HCT116 (cell line): ENCODE data around the gene SF3B1.

Experiments used
- CTCF ChIP-seq, 3 experiments: fragments of 200-600 bp in 1 of 3; sonication (generic) in 1 of 3; IDR thresholded peaks in 2 of 3; conservative IDR thresholded peaks in 1 of 3; 2 replicates each; pipeline ENCODE4 v1.5.1; 2012 to 2017; ENCODE audit warnings: low read depth in 2 of 3, low read length in 2 of 3, antibody characterized with exemption in 1 of 3, borderline replicate concordance in 1 of 3, control low read depth in 1 of 3, mild to moderate bottlenecking in 1 of 3, mixed read lengths in 1 of 3, mixed run types in 1 of 3, moderate library complexity in 1 of 3; ENCODE audit not compliant: insufficient read depth in 1 of 3
- SIN3A ChIP-seq: IDR thresholded peaks from 2 replicates; pipeline ENCODE4 v1.6.1; 2012; ENCODE audit warnings: low read depth
- TF ChIP-seq, protein P1 (sequence below): IDR thresholded peaks from 2 replicates; pipeline ENCODE4 v1.6.1; 2012

DNA sequence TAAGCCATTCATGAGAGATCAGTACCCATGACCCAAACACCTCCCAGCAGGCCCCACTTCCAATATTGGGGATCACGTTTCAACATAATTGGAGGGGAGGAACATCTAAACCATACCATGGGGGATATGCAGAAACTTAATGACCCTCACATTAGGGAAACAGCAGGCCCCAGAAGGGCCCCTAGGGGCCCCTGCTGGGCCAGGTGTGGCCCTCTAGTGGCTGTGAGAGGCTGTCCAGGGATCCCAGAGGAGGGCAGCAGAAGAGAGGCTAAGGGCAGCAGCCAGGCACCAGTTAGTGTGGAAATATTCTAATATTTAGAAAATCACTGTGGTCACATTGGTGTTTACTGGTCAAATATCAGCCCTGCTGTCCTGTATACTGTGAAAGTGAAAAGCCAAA lies 75.0 kb downstream of the SF3B1 start:
- TF ChIP-seq, protein P1, sequence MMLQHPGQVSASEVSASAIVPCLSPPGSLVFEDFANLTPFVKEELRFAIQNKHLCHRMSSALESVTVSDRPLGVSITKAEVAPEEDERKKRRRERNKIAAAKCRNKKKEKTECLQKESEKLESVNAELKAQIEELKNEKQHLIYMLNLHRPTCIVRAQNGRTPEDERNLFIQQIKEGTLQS: no peak
- TF ChIP-seq SIN3A: no peak
- peak; percentile 25 to 47 (median 36); a peak in 5 of 6 replicates for TF ChIP-seq CTCF (IDR thresholded peaks at IDR 0.05 in 2 of 3, conservative IDR thresholded peaks at IDR 0.05 in 1 of 3; ENCODE audit: borderline replicate concordance in 1 of 3, insufficient read depth in 1 of 3, low read depth in 2 of 3, low read length in 2 of 3)
